Measurements from ENCODE around the gene ADRA1B. TPM values are rescaled to one million over a fixed set of nuclear protein-coding genes. Genes with fewer than 3 reads are reported as not detected.

ADRA1B gene
- total RNA-seq, 4 donors from 2014 or later, result 2.9 to 9.0 (median 5.0) TPM

- Histone ChIP-seq H3K36me3 (no peaks in the 10 kb centered on the region), H3K27ac (no peak overlapping the region), H3K4me1 (peaks cover 0 to 26% (median 11%) of the 10 kb centered on the region in 4 donors), H3K4me3 (no peak overlapping the region), H3K27me3 (no peaks in the 10 kb centered on the region), H3K9me3 (no peaks in the 10 kb centered on the region)
- intact Hi-C loops (cut with DNase I; ENCODE audit: low total_unique reads), result loop anchor here (5.0 kb wide), 1 partner anchor 326 kb away; no protein-coding TSS in a partner anchor
- no peak for DNase-seq
- in situ Hi-C loops (cut with MboI; ENCODE audit: low pct_ligation_motif_present in 1 of 4, low pct_unique_long_range_greater_than_20kb in 1 of 4, low sequenced_read_pairs in 3 of 4), result loop anchor here (5.0 to 25.0 kb wide), 4 partner anchors 104 to 326 kb away; no protein-coding TSS in a partner anchor
- 57 to 64% methylated on average over 4 of the region's 4 CpGs for WGBS, 2 donors (ENCODE audit: low coverage in 1 of 2)
- TF ChIP-seq POLR2A (IDR thresholded peaks at IDR 0.05), result no peak
- no peak for TF ChIP-seq POLR2AphosphoS5 (IDR thresholded peaks at IDR 0.05)
- TF ChIP-seq CTCF (IDR thresholded peaks at IDR 0.05), result no peak
- no peak for TF ChIP-seq EP300 (IDR thresholded peaks at IDR 0.05; ENCODE audit: low read depth)
Observed at GRCh38 chr5:160020964-160021363, 104.7 kb downstream of the ADRA1B start.

- in situ Hi-C loops (cut with MboI; ENCODE audit: low pct_ligation_motif_present in 1 of 4, low pct_unique_long_range_greater_than_20kb in 1 of 4, low sequenced_read_pairs in 3 of 4) (loop anchor here (5.0 to 25.0 kb wide), 4 partner anchors 103 to 325 kb away; no protein-coding TSS in a partner anchor), intact Hi-C loops (cut with DNase I; ENCODE audit: low total_unique reads) (loop anchor here (5.0 kb wide), 1 partner anchor 325 kb away; no protein-coding TSS in a partner anchor)
- peak; percentile 62 for DNase-seq
- Histone ChIP-seq H3K27ac (peak overlapping the region in 2 of 4 donors; percentile 8 to 21), H3K36me3 (no peaks in the 10 kb centered on the region), H3K4me1 (peaks cover 0 to 26% (median 11%) of the 10 kb centered on the region in 4 donors), H3K4me3 (no peak overlapping the region), H3K27me3 (no peaks in the 10 kb centered on the region), H3K9me3 (no peaks in the 10 kb centered on the region)
- TF ChIP-seq CTCF (IDR thresholded peaks at IDR 0.05) (peak; percentile 73 to 91 (median 82)), POLR2A (IDR thresholded peaks at IDR 0.05) (no peak)
- WGBS, 2 donors (ENCODE audit: low coverage in 1 of 2), result 8 to 14% methylated on average over 3 of the region's 3 CpGs
Observed at GRCh38 chr5:160021831-160022446, 105.7 kb downstream of the ADRA1B start.

Small RNA genes lying within 50 kb of the gene (small RNA-seq; reads per million reads assigned to genes)
- gene RF00019, result 0 reads per million in 4 donors

Other genes starting within 250 kb of the ADRA1B start
- 10 to 100 TPM in 3 of 4 donors, 1 to 10 TPM in 1; 5.8 to 42.2 (median 24.8) TPM for gene TTC1, start 92.7 kb downstream of the ADRA1B start, total RNA-seq
- 10 to 100 TPM; 42.7 to 66.7 (median 53.5) TPM for gene PWWP2A, start 203.0 kb downstream of the ADRA1B start, total RNA-seq

Data from transverse colon (tissue), 4 donors.